Measurements from ENCODE around the gene SLC1A2.

DNA sequence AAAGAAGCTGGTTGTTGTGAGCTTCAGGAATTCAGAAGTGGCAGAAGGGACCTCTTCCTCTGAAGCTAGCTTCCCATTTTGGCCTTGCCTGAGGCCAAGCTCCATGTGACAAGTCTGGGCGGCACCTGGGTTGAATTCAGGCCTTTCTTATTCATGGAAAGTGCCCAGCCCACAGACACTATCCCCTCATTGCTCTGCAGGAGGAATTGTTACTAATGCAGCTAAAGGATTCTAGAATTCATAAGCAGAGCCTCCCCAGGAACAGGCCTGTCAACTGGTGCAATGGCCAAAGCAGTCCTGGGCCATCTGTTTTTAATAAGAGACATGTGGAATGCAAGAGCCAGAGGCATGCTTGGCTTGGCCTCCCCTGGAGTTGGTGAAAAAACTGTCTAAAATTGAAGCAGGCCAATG, 71.4 kb downstream of the SLC1A2 start:
- TF ChIP-seq POLR2AphosphoS5 (IDR thresholded peaks at IDR 0.05; ENCODE audit: low read depth) (no peak), CTCF (conservative IDR thresholded peaks at IDR 0.05; ENCODE audit: low read depth in 2 of 2) (no peak), STAT1 (IDR thresholded peaks at IDR 0.05; ENCODE audit: unreplicated experiment) (no peak), JUNB (IDR thresholded peaks at IDR 0.05; ENCODE audit: unreplicated experiment) (no peak), NANOG (IDR thresholded peaks at IDR 0.05; ENCODE audit: borderline replicate concordance) (no peak), EZH2 (IDR thresholded peaks at IDR 0.05; ENCODE audit: low read depth, unreplicated experiment) (no peak), CREB1 (CRISPR knock-in tag; IDR thresholded peaks at IDR 0.05; ENCODE audit: low read depth) (no peak), ZNF114 (CRISPR knock-in tag; IDR thresholded peaks at IDR 0.05) (no peak), ZNF331 (CRISPR knock-in tag; IDR thresholded peaks at IDR 0.05; ENCODE audit: low read depth) (no peak), EZH2phosphoT487 (IDR thresholded peaks at IDR 0.05; ENCODE audit: unreplicated experiment) (no peak)
- TF ChIP-seq, protein P1, sequence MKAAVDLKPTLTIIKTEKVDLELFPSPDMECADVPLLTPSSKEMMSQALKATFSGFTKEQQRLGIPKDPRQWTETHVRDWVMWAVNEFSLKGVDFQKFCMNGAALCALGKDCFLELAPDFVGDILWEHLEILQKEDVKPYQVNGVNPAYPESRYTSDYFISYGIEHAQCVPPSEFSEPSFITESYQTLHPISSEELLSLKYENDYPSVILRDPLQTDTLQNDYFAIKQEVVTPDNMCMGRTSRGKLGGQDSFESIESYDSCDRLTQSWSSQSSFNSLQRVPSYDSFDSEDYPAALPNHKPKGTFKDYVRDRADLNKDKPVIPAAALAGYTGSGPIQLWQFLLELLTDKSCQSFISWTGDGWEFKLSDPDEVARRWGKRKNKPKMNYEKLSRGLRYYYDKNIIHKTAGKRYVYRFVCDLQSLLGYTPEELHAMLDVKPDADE (IDR thresholded peaks at IDR 0.05), result no peak
- TF ChIP-seq, protein P2, sequence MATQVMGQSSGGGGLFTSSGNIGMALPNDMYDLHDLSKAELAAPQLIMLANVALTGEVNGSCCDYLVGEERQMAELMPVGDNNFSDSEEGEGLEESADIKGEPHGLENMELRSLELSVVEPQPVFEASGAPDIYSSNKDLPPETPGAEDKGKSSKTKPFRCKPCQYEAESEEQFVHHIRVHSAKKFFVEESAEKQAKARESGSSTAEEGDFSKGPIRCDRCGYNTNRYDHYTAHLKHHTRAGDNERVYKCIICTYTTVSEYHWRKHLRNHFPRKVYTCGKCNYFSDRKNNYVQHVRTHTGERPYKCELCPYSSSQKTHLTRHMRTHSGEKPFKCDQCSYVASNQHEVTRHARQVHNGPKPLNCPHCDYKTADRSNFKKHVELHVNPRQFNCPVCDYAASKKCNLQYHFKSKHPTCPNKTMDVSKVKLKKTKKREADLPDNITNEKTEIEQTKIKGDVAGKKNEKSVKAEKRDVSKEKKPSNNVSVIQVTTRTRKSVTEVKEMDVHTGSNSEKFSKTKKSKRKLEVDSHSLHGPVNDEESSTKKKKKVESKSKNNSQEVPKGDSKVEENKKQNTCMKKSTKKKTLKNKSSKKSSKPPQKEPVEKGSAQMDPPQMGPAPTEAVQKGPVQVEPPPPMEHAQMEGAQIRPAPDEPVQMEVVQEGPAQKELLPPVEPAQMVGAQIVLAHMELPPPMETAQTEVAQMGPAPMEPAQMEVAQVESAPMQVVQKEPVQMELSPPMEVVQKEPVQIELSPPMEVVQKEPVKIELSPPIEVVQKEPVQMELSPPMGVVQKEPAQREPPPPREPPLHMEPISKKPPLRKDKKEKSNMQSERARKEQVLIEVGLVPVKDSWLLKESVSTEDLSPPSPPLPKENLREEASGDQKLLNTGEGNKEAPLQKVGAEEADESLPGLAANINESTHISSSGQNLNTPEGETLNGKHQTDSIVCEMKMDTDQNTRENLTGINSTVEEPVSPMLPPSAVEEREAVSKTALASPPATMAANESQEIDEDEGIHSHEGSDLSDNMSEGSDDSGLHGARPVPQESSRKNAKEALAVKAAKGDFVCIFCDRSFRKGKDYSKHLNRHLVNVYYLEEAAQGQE (IDR thresholded peaks at IDR 0.05; ENCODE audit: unreplicated experiment), result no peak
- TF ChIP-seq, protein P3, sequence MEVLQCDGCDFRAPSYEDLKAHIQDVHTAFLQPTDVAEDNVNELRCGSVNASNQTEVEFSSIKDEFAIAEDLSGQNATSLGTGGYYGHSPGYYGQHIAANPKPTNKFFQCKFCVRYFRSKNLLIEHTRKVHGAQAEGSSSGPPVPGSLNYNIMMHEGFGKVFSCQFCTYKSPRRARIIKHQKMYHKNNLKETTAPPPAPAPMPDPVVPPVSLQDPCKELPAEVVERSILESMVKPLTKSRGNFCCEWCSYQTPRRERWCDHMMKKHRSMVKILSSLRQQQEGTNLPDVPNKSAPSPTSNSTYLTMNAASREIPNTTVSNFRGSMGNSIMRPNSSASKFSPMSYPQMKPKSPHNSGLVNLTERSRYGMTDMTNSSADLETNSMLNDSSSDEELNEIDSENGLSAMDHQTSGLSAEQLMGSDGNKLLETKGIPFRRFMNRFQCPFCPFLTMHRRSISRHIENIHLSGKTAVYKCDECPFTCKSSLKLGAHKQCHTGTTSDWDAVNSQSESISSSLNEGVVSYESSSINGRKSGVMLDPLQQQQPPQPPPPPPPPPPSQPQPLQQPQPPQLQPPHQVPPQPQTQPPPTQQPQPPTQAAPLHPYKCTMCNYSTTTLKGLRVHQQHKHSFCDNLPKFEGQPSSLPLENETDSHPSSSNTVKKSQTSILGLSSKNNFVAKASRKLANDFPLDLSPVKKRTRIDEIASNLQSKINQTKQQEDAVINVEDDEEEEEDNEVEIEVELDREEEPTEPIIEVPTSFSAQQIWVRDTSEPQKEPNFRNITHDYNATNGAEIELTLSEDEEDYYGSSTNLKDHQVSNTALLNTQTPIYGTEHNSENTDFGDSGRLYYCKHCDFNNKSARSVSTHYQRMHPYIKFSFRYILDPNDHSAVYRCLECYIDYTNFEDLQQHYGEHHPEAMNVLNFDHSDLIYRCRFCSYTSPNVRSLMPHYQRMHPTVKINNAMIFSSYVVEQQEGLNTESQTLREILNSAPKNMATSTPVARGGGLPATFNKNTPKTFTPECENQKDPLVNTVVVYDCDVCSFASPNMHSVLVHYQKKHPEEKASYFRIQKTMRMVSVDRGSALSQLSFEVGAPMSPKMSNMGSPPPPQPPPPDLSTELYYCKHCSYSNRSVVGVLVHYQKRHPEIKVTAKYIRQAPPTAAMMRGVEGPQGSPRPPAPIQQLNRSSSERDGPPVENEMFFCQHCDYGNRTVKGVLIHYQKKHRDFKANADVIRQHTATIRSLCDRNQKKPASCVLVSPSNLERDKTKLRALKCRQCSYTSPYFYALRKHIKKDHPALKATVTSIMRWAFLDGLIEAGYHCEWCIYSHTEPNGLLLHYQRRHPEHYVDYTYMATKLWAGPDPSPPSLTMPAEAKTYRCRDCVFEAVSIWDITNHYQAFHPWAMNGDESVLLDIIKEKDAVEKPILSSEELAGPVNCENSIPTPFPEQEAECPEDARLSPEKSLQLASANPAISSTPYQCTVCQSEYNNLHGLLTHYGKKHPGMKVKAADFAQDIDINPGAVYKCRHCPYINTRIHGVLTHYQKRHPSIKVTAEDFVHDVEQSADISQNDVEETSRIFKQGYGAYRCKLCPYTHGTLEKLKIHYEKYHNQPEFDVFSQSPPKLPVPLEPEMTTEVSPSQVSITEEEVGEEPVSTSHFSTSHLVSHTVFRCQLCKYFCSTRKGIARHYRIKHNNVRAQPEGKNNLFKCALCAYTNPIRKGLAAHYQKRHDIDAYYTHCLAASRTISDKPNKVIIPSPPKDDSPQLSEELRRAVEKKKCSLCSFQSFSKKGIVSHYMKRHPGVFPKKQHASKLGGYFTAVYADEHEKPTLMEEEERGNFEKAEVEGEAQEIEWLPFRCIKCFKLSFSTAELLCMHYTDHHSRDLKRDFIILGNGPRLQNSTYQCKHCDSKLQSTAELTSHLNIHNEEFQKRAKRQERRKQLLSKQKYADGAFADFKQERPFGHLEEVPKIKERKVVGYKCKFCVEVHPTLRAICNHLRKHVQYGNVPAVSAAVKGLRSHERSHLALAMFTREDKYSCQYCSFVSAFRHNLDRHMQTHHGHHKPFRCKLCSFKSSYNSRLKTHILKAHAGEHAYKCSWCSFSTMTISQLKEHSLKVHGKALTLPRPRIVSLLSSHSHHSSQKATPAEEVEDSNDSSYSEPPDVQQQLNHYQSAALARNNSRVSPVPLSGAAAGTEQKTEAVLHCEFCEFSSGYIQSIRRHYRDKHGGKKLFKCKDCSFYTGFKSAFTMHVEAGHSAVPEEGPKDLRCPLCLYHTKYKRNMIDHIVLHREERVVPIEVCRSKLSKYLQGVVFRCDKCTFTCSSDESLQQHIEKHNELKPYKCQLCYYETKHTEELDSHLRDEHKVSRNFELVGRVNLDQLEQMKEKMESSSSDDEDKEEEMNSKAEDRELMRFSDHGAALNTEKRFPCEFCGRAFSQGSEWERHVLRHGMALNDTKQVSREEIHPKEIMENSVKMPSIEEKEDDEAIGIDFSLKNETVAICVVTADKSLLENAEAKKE (CRISPR knock-in tag; IDR thresholded peaks at IDR 0.05), result no peak

Measured in GM23338 (cell line).